Measurements from ENCODE around the gene TSKU. TPM values are rescaled to one million over a fixed set of nuclear protein-coding genes. Genes with fewer than 3 reads are reported as not detected.
A peak's percentile ranks its signal among the peaks of the same experiment; 100 is the strongest.

TSKU gene
- total RNA-seq, 1 donor from 2014 or later = 57.9 TPM

- FAIRE-seq (no peak), DNase-seq (ENCODE audit: low read depth) (no peak)
- no peaks in the 10 kb centered on the region for H3K4me1 Mint-ChIP-seq (ENCODE audit: low read depth, unreplicated experiment)
- Histone ChIP-seq H3K9me3 (ENCODE audit: insufficient read depth, low read depth, low read length) (no peaks in the 10 kb centered on the region), H3K4me3 (ENCODE audit: insufficient read depth, low read depth, low read length) (no peak overlapping the region), H3K27ac (ENCODE audit: low read depth, low read length) (no peak overlapping the region), H3K27me3 (ENCODE audit: insufficient read depth, low read length) (peaks cover 22% of the 10 kb centered on the region), H3K4me2 (ENCODE audit: low read length) (no peak overlapping the region), H3K79me2 (ENCODE audit: insufficient read depth, low read length) (no peaks in the 10 kb centered on the region), H3K4me1 (ENCODE audit: insufficient read depth, low read length) (no peaks in the 10 kb centered on the region), H2AFZ (ENCODE audit: low read depth, low read length) (peak overlapping the region; percentile 49), H4K20me1 (ENCODE audit: insufficient read depth, low read length) (no peaks in the 10 kb centered on the region), H3K9ac (ENCODE audit: low read length) (no peak overlapping the region), H3K36me3 (ENCODE audit: insufficient read depth, low read length) (no peaks in the 10 kb centered on the region)
- no peak overlapping the region for H3K4me3 Mint-ChIP-seq (ENCODE audit: unreplicated experiment)
- peaks cover 61% of the 10 kb centered on the region for H3K27me3 Mint-ChIP-seq (ENCODE audit: low read depth, unreplicated experiment)
- H3K36me3 Mint-ChIP-seq (ENCODE audit: low read depth, unreplicated experiment) = peaks cover 3% of the 10 kb centered on the region
- H3K9me3 Mint-ChIP-seq (ENCODE audit: unreplicated experiment) = no peaks in the 10 kb centered on the region
- H3K27ac Mint-ChIP-seq (ENCODE audit: unreplicated experiment) = no peak overlapping the region
- no peak for TF ChIP-seq EZH2 (IDR thresholded peaks at IDR 0.05; ENCODE audit: insufficient read depth, low read length)
- no peak for TF ChIP-seq CTCF (IDR thresholded peaks at IDR 0.05; ENCODE audit: insufficient read depth, low read depth, low read length)
Observed at GRCh38 chr11:76734456-76735420, 48.4 kb upstream of the TSKU start.

DNA sequence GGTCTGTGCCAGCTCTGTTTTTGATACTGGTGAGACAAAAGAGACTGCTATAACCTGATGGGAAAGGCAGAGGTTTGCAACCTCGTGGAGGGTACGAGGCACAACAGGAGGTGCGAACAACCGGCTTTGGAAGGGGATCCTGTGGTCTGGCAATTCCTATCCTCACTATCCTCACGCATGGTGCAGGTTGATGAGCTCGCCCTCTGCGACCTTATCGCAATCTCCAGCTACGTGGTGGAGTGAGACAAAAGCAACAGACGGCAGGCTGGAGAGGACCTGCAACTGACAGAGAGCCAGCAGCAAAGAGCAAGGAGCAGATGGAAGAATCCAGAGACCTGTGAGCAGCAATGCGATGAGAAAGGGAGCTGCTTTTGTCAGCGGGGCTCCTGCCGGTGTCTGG lies 47.3 kb upstream of the TSKU start:
- DNase-seq (ENCODE audit: low read depth) = no peak
- Histone ChIP-seq H3K4me3 (ENCODE audit: insufficient read depth, low read depth, low read length) (no peak overlapping the region), H4K20me1 (ENCODE audit: insufficient read depth, low read length) (no peaks in the 10 kb centered on the region), H2AFZ (ENCODE audit: low read depth, low read length) (no peak overlapping the region), H3K27me3 (ENCODE audit: insufficient read depth, low read length) (peaks cover 16% of the 10 kb centered on the region), H3K4me1 (ENCODE audit: insufficient read depth, low read length) (no peaks in the 10 kb centered on the region), H3K9ac (ENCODE audit: low read length) (no peak overlapping the region), H3K27ac (ENCODE audit: low read depth, low read length) (no peak overlapping the region), H3K36me3 (ENCODE audit: insufficient read depth, low read length) (no peaks in the 10 kb centered on the region), H3K4me2 (ENCODE audit: low read length) (no peak overlapping the region), H3K79me2 (ENCODE audit: insufficient read depth, low read length) (no peaks in the 10 kb centered on the region), H3K9me3 (ENCODE audit: insufficient read depth, low read depth, low read length) (no peaks in the 10 kb centered on the region)
- no peaks in the 10 kb centered on the region for H3K36me3 Mint-ChIP-seq (ENCODE audit: low read depth, unreplicated experiment)
- no peak for FAIRE-seq
- TF ChIP-seq CTCF (IDR thresholded peaks at IDR 0.05; ENCODE audit: insufficient read depth, low read depth, low read length) = no peak
- TF ChIP-seq EZH2 (IDR thresholded peaks at IDR 0.05; ENCODE audit: insufficient read depth, low read length) = no peak
- peaks cover 61% of the 10 kb centered on the region for H3K27me3 Mint-ChIP-seq (ENCODE audit: low read depth, unreplicated experiment)
- no peaks in the 10 kb centered on the region for H3K4me1 Mint-ChIP-seq (ENCODE audit: low read depth, unreplicated experiment)
- H3K9me3 Mint-ChIP-seq (ENCODE audit: unreplicated experiment) = no peaks in the 10 kb centered on the region
- H3K4me3 Mint-ChIP-seq (ENCODE audit: unreplicated experiment) = no peak overlapping the region
- no peak overlapping the region for H3K27ac Mint-ChIP-seq (ENCODE audit: unreplicated experiment)

DNA sequence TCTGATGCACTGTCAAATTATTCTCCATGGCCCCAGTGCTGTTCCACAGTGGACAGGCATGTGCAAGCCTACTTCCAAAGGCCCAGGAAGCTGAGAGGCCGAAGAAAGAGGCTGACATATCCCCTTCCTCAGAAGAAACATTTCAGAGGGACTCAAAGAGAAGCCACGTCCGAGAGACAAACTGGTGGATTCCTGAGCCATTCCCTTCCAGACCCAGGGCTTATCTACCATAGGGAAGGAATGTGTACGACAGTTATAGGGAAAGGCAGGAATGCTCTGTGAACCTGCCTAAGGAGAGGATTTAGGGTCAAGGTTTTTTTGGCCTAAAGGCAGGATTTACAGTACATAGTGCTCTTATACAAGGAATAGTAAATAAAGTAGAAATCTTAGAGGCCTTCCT lies 46.9 kb upstream of the TSKU start:
- Histone ChIP-seq H3K36me3 (ENCODE audit: insufficient read depth, low read length) (no peaks in the 10 kb centered on the region), H3K27ac (ENCODE audit: low read depth, low read length) (no peak overlapping the region), H2AFZ (ENCODE audit: low read depth, low read length) (no peak overlapping the region), H3K4me1 (ENCODE audit: insufficient read depth, low read length) (no peaks in the 10 kb centered on the region), H3K9ac (ENCODE audit: low read length) (no peak overlapping the region), H3K27me3 (ENCODE audit: insufficient read depth, low read length) (peaks cover 16% of the 10 kb centered on the region), H3K4me2 (ENCODE audit: low read length) (no peak overlapping the region), H3K9me3 (ENCODE audit: insufficient read depth, low read depth, low read length) (no peaks in the 10 kb centered on the region), H3K79me2 (ENCODE audit: insufficient read depth, low read length) (no peaks in the 10 kb centered on the region), H3K4me3 (ENCODE audit: insufficient read depth, low read depth, low read length) (no peak overlapping the region), H4K20me1 (ENCODE audit: insufficient read depth, low read length) (no peaks in the 10 kb centered on the region)
- DNase-seq (ENCODE audit: low read depth) = no peak
- no peak overlapping the region for H3K27ac Mint-ChIP-seq (ENCODE audit: unreplicated experiment)
- no peaks in the 10 kb centered on the region for H3K4me1 Mint-ChIP-seq (ENCODE audit: low read depth, unreplicated experiment)
- no peaks in the 10 kb centered on the region for H3K9me3 Mint-ChIP-seq (ENCODE audit: unreplicated experiment)
- H3K27me3 Mint-ChIP-seq (ENCODE audit: low read depth, unreplicated experiment) = peaks cover 57% of the 10 kb centered on the region
- H3K4me3 Mint-ChIP-seq (ENCODE audit: unreplicated experiment) = no peak overlapping the region
- FAIRE-seq = no peak
- TF ChIP-seq CTCF (IDR thresholded peaks at IDR 0.05; ENCODE audit: insufficient read depth, low read depth, low read length) (no peak), EZH2 (IDR thresholded peaks at IDR 0.05; ENCODE audit: insufficient read depth, low read length) (no peak)
- H3K36me3 Mint-ChIP-seq (ENCODE audit: low read depth, unreplicated experiment) = no peaks in the 10 kb centered on the region
